HepG2 (cell line): Measurements from ENCODE around the gene ORC6. TPM values are rescaled to one million over a fixed set of nuclear protein-coding genes. Genes with fewer than 3 reads are reported as not detected.

ENCODE experiments used
- ATAC-seq: fragments of 200-7000 bp; cut with Tn5 transposase; 3 replicates; pipeline ENCODE4 v1.9.1; 2020; ENCODE audit warnings: mild to moderate bottlenecking, moderate library complexity
- BruUV-seq: library from RNA; stranded (reverse); fragments of 400-500 nt; replicated peaks from 2 replicates; lab custom pipeline; 2021; lab: Mats Ljungman, UMichigan
- CTCF ChIA-PET: fragments of 300-600 bp; formaldehyde crosslinking; extraction: SDS; loops from one replicate; lab custom pipeline; 2021; ENCODE audit warnings: low total read pairs, inconsistent platforms, low intra/inter-chr PET ratio; lab: Yijun Ruan, JAX
- POLR2A ChIA-PET: fragments of 350-600 bp; sonication (Branson Sonifier 250); formaldehyde crosslinking; loops from one replicate; lab custom pipeline; 2020; ENCODE audit warnings: antibody characterized with exemption, inconsistent platforms; lab: Yijun Ruan, JAX
- DNase-seq: peaks from one replicate; pipeline ENCODE4 v3.0.0-alpha.2; 2015; ENCODE audit warnings: low spot score
- FAIRE-seq: peaks from 3 replicates; lab custom pipeline; 2011; peaks lifted over from hg19 to GRCh38; lab: Jason Lieb, UNC
- H2AFZ ChIP-seq: one replicate; pipeline ENCODE4 v1.6.1; 2011; ENCODE audit warnings: low read length, inconsistent platforms
- H3K27ac ChIP-seq: fragments of 300-600 bp; 3 replicates; pipeline ENCODE4 v1.8.0; 2011; ENCODE audit warnings: mixed run types, mild to moderate bottlenecking, mixed read lengths, low read length, inconsistent platforms; ENCODE audit not compliant: insufficient read depth; ENCODE audit errors: extremely low read length
- H3K27me3 ChIP-seq, 2 experiments: fragments of 200-600 bp in 1 of 2; 2 replicates in 1 of 2; 3 replicates in 1 of 2; pipeline versions ENCODE4 v1.6.0 to v1.8.0; 2011; ENCODE audit warnings: low read length in 2 of 2, mild to moderate bottlenecking in 2 of 2, moderate library complexity in 2 of 2, inconsistent platforms in 1 of 2; ENCODE audit not compliant: insufficient read depth in 2 of 2, control insufficient read depth in 1 of 2
- H3K36me3 ChIP-seq, 2 experiments: fragments of 200-600 bp in 1 of 2; replicated peaks in 1 of 2; 2 replicates in 1 of 2; 3 replicates in 1 of 2; pipeline versions ENCODE4 v1.5.1 to v1.8.0; 2011; ENCODE audit warnings: low read length in 2 of 2, inconsistent platforms in 1 of 2; ENCODE audit not compliant: insufficient read depth in 2 of 2, control insufficient read depth in 1 of 2
- H3K4me1 ChIP-seq: 2 replicates; pipeline ENCODE4 v1.5.1; 2012; ENCODE audit warnings: low read length, inconsistent platforms; ENCODE audit not compliant: insufficient read depth
- H3K4me2 ChIP-seq: 2 replicates; pipeline ENCODE4 v1.6.0; 2011; ENCODE audit warnings: low read depth, low read length, inconsistent platforms
- H3K4me3 ChIP-seq, 3 experiments: fragments of 200-600 bp in 1 of 3; sonication (generic), shearing (Covaris generic) in 1 of 3; replicated peaks in 1 of 3; 2 replicates each; pipeline ENCODE4 v1.5.1; 2011 to 2016; ENCODE audit warnings: low read length in 3 of 3, inconsistent platforms in 2 of 3, low read depth in 2 of 3, mild to moderate bottlenecking in 2 of 3, control low read depth in 1 of 3, mixed read lengths in 1 of 3; ENCODE audit not compliant: insufficient read depth in 1 of 3
- H3K79me2 ChIP-seq: one replicate; pipeline ENCODE4 v1.6.1; 2011; ENCODE audit warnings: low read length, inconsistent platforms; ENCODE audit not compliant: insufficient read depth
- H3K9ac ChIP-seq: 2 replicates; pipeline ENCODE4 v1.6.0; 2011; ENCODE audit warnings: mild to moderate bottlenecking, low read depth, low read length, inconsistent platforms; ENCODE audit not compliant: insufficient read depth
- H3K9me3 ChIP-seq: 2 replicates; pipeline ENCODE4 v1.5.1; 2012; ENCODE audit warnings: mild to moderate bottlenecking, low read length
- H4K20me1 ChIP-seq: 2 replicates; pipeline ENCODE4 v1.6.0; 2011; ENCODE audit warnings: inconsistent platforms, mild to moderate bottlenecking, low read length, moderate library complexity; ENCODE audit not compliant: insufficient read depth
- HNRNPH1 ChIP-seq: fragments of 200-400 bp; formaldehyde crosslinking; optimal IDR thresholded peaks from 2 replicates; pipeline ENCODE3; 2017; ENCODE audit warnings: mild to moderate bottlenecking, low read depth, low read length
- MTA3 ChIP-seq: sonication (generic); formaldehyde crosslinking; IDR thresholded peaks from 2 replicates; pipeline ENCODE4 v1.4.0; 2020; ENCODE audit warnings: missing genetic modification reagents
- ZNF20 ChIP-seq: sonication (generic); formaldehyde crosslinking; IDR thresholded peaks from 2 replicates; pipeline ENCODE4 v1.4.0; 2020; ENCODE audit warnings: mild to moderate bottlenecking, moderate library complexity, missing genetic modification reagents
- ZNF598 ChIP-seq: sonication (generic); formaldehyde crosslinking; IDR thresholded peaks from 2 replicates; pipeline ENCODE4 v1.5.1; 2020; ENCODE audit warnings: mild to moderate bottlenecking, missing genetic modification reagents, borderline replicate concordance
- ZSCAN21 ChIP-seq: sonication (generic); formaldehyde crosslinking; IDR thresholded peaks from 2 replicates; pipeline ENCODE4 v1.8.0; 2022; ENCODE audit warnings: mild to moderate bottlenecking, missing genetic modification reagents, moderate library complexity, borderline replicate concordance
- WGBS: methylation state at CpG from one replicate; pipeline ENCODE4 v1.1.6; 2017; ENCODE audit warnings: low lambda C conversion rate; 5-methylcytosine and 5-hydroxymethylcytosine counted together
- in situ Hi-C: cut with HindIII; loops from 2 replicates; pipeline ENCODE4 v1.10.0; 2017; ENCODE audit warnings: low pct_unique_long_range_greater_than_20kb; ENCODE audit not compliant: extremely low pct_ligation_motif_present
- intact Hi-C: fragments of 100-400 bp; cut with micrococcal nuclease; formaldehyde crosslinking; loops from one replicate; pipeline ENCODE4 v1.10.0; 2022; ENCODE audit not compliant: unreplicated experiment
- polyA plus RNA-seq, 8 experiments: library from polyadenylated mRNA; depleted of rRNA in 3 of 8; stranded (reverse) in 7 of 8; unstranded in 1 of 8; fragments of >200 nt; fragmentation: Illumina TruSeq in 4 of 8; extraction: Trizol in 4 of 8; gene quantifications; 2 replicates each; pipeline versions ENCODE4 v1.2.1 to v1.2.3, GENCODE V29; 2011 to 2016; ENCODE audit warnings: low read depth in 4 of 8, missing spikeins in 1 of 8, mixed read lengths in 1 of 8; ENCODE audit not compliant: insufficient read depth in 1 of 8
- total RNA-seq, 5 experiments: library from RNA; depleted of rRNA; stranded (reverse); fragments of >200 nt; fragmentation: Illumina TruSeq; extraction: Trizol; gene quantifications; 2 replicates each; pipeline ENCODE4 v1.2.3, GENCODE V29; 2016; ENCODE audit warnings: low read depth in 1 of 5
- TF ChIP-seq, protein P1 (sequence below): sonication (generic); formaldehyde crosslinking; IDR thresholded peaks from 2 replicates; pipeline ENCODE4 v1.5.0; 2020; ENCODE audit warnings: mild to moderate bottlenecking, missing genetic modification reagents, borderline replicate concordance
- TF ChIP-seq, protein P2 (sequence below): sonication (generic); formaldehyde crosslinking; IDR thresholded peaks from 2 replicates; pipeline ENCODE4 v1.5.0; 2020; ENCODE audit warnings: missing genetic modification reagents, mild to moderate bottlenecking, borderline replicate concordance
- TF ChIP-seq, protein P3 (sequence below): sonication (generic); formaldehyde crosslinking; IDR thresholded peaks from 2 replicates; pipeline ENCODE4 v1.4.0; 2020; ENCODE audit warnings: missing genetic modification reagents, borderline replicate concordance
- TF ChIP-seq, protein P4 (sequence below): sonication (generic); formaldehyde crosslinking; IDR thresholded peaks from 2 replicates; pipeline ENCODE4 v1.9.0; 2022; ENCODE audit warnings: low read depth, missing genetic modification reagents

The ORC6 gene
- total and polyA plus RNA-seq, 2 of the 13 experiments (the other 11 are each of a cell fraction or from before 2014, with no cell fraction given), result 34.2 to 69.8 TPM

DNA sequence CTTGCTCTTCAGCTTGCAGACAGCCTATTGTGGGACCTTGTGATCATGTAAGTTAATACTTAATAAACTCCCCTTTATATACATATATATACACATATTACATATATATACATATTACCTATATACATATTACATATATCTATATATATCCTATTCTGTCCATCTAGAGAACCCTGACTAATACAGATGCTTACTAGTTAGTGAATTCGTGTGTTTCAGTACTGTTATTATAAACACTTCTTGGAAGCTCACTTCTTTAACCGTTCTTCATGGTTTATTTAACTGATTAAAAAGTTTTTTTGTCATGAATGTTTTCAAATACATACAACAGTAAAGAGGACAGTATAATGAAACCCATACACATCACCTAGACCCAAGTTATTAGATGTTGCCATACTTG is 12.6 kb downstream of the ORC6 start:
- no peak overlapping the region for H2AFZ ChIP-seq
- H3K9ac ChIP-seq, result no peak overlapping the region
- BruUV-seq, result no TSS peak
- ATAC-seq, result no peak
- no peak overlapping the region for H3K27ac ChIP-seq
- POLR2A ChIA-PET, result no interaction called here
- H3K36me3 ChIP-seq, result peaks cover 6 to 10% of the 10 kb centered on the region in 2 experiments; a peak in 4 of 5 replicates
- WGBS, result 89% methylated on average over 2 of the region's 2 CpGs
- TF ChIP-seq, protein P1, sequence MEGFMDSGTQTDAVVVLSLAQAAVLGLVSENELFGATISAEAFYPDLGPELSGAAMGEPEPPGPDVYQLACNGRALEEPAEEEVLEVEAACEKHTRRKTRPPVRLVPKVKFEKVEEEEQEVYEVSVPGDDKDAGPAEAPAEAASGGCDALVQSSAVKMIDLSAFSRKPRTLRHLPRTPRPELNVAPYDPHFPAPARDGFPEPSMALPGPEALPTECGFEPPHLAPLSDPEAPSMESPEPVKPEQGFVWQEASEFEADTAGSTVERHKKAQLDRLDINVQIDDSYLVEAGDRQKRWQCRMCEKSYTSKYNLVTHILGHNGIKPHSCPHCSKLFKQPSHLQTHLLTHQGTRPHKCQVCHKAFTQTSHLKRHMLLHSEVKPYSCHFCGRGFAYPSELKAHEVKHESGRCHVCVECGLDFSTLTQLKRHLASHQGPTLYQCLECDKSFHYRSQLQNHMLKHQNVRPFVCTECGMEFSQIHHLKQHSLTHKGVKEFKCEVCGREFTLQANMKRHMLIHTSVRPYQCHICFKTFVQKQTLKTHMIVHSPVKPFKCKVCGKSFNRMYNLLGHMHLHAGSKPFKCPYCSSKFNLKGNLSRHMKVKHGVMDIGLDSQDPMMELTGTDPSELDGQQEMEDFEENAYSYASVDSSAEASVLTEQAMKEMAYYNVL (CRISPR knock-in tag), result no peak
- TF ChIP-seq, protein P2, sequence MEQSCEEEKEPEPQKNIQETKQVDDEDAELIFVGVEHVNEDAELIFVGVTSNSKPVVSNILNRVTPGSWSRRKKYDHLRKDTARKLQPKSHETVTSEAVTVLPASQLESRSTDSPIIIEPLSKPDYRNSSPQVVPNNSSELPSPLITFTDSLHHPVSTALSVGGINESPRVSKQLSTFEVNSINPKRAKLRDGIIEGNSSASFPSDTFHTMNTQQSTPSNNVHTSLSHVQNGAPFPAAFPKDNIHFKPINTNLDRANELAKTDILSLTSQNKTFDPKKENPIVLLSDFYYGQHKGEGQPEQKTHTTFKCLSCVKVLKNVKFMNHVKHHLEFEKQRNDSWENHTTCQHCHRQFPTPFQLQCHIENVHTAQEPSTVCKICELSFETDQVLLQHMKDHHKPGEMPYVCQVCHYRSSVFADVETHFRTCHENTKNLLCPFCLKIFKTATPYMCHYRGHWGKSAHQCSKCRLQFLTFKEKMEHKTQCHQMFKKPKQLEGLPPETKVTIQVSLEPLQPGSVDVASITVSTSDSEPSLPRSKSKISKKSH (CRISPR knock-in tag), result no peak
- no peak for TF ChIP-seq HNRNPH1
- TF ChIP-seq ZSCAN21 (CRISPR knock-in tag), result no peak
- TF ChIP-seq MTA3 (CRISPR knock-in tag), result no peak
- TF ChIP-seq, protein P3, sequence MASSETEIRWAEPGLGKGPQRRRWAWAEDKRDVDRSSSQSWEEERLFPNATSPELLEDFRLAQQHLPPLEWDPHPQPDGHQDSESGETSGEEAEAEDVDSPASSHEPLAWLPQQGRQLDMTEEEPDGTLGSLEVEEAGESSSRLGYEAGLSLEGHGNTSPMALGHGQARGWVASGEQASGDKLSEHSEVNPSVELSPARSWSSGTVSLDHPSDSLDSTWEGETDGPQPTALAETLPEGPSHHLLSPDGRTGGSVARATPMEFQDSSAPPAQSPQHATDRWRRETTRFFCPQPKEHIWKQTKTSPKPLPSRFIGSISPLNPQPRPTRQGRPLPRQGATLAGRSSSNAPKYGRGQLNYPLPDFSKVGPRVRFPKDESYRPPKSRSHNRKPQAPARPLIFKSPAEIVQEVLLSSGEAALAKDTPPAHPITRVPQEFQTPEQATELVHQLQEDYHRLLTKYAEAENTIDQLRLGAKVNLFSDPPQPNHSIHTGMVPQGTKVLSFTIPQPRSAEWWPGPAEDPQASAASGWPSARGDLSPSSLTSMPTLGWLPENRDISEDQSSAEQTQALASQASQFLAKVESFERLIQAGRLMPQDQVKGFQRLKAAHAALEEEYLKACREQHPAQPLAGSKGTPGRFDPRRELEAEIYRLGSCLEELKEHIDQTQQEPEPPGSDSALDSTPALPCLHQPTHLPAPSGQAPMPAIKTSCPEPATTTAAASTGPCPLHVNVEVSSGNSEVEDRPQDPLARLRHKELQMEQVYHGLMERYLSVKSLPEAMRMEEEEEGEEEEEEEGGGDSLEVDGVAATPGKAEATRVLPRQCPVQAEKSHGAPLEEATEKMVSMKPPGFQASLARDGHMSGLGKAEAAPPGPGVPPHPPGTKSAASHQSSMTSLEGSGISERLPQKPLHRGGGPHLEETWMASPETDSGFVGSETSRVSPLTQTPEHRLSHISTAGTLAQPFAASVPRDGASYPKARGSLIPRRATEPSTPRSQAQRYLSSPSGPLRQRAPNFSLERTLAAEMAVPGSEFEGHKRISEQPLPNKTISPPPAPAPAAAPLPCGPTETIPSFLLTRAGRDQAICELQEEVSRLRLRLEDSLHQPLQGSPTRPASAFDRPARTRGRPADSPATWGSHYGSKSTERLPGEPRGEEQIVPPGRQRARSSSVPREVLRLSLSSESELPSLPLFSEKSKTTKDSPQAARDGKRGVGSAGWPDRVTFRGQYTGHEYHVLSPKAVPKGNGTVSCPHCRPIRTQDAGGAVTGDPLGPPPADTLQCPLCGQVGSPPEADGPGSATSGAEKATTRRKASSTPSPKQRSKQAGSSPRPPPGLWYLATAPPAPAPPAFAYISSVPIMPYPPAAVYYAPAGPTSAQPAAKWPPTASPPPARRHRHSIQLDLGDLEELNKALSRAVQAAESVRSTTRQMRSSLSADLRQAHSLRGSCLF (CRISPR knock-in tag), result no peak
- no peak for TF ChIP-seq ZNF20 (CRISPR knock-in tag)
- no peak for TF ChIP-seq ZNF598
- TF ChIP-seq, protein P4, sequence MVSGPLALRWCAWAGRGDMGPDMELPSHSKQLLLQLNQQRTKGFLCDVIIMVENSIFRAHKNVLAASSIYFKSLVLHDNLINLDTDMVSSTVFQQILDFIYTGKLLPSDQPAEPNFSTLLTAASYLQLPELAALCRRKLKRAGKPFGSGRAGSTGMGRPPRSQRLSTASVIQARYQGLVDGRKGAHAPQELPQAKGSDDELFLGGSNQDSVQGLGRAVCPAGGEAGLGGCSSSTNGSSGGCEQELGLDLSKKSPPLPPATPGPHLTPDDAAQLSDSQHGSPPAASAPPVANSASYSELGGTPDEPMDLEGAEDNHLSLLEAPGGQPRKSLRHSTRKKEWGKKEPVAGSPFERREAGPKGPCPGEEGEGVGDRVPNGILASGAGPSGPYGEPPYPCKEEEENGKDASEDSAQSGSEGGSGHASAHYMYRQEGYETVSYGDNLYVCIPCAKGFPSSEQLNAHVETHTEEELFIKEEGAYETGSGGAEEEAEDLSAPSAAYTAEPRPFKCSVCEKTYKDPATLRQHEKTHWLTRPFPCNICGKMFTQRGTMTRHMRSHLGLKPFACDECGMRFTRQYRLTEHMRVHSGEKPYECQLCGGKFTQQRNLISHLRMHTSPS (CRISPR knock-in tag), result no peak
- TF ChIP-seq, all 625 proteins: peak for 0
- FAIRE-seq, result no peak
- no peak for DNase-seq
- CTCF ChIA-PET, result no interaction called here
- Histone ChIP-seq H3K4me2 (no peak overlapping the region), H3K27me3 (no peaks in the 10 kb centered on the region), H3K9me3 (no peaks in the 10 kb centered on the region), H3K4me3 (no peak overlapping the region), H4K20me1 (no peaks in the 10 kb centered on the region), H3K79me2 (no peaks in the 10 kb centered on the region), H3K4me1 (peaks cover 8% of the 10 kb centered on the region)
- in situ Hi-C loops (no loop called here), intact Hi-C loops (no loop called here)
